Memory B cell (primary cell): ENCODE data around the gene PMM1.
"Not testable (repeated sequence)": the region's sequence is repeated elsewhere in the genome, so short reads cannot be mapped to it uniquely, and the experiment has no call there.

ENCODE experiments used
- ATAC-seq: fragments of 150-1000 bp; cut with Tn5 transposase; 2 replicates; pipeline ENCODE4 v1.10.0; 2021; ENCODE audit warnings: low read depth, mild to moderate bottlenecking, moderate library complexity
- DNase-seq, 2 donors: peaks; one replicate each; pipeline ENCODE4 v3.0.0; 2022; ENCODE audit warnings: low spot score in 2 of 2
- H3K27ac Mint-ChIP-seq: one replicate; pipeline ENCODE4 v1.8.0; 2022; ENCODE audit warnings: mild to moderate bottlenecking, moderate library complexity, mixed read lengths
- H3K27me3 Mint-ChIP-seq: one replicate; pipeline ENCODE4 v1.8.0; 2022; ENCODE audit warnings: mixed read lengths
- H3K36me3 Mint-ChIP-seq: one replicate; pipeline ENCODE4 v1.8.0; 2022; ENCODE audit warnings: mild to moderate bottlenecking, mixed read lengths
- H3K4me1 Mint-ChIP-seq: one replicate; pipeline ENCODE4 v1.8.0; 2022; ENCODE audit warnings: mixed read lengths
- H3K4me3 Mint-ChIP-seq: one replicate; pipeline ENCODE4 v1.8.0; 2022; ENCODE audit warnings: mild to moderate bottlenecking, moderate library complexity, mixed read lengths
- H3K9me3 Mint-ChIP-seq: one replicate; pipeline ENCODE4 v1.8.0; 2022; ENCODE audit warnings: mixed read lengths

The PMM1 gene

GRCh38 chr22:41563051-41563711, 26.5 kb downstream of the PMM1 start:
- Mint-ChIP-seq H3K27me3 (peaks cover 15% of the 10 kb centered on the region), H3K9me3 (no peaks in the 10 kb centered on the region), H3K4me3 (no peak overlapping the region), H3K27ac (no peak overlapping the region), H3K36me3 (no peaks in the 10 kb centered on the region), H3K4me1 (no peaks in the 10 kb centered on the region)
- DNase-seq (no peak), ATAC-seq (no peak)

GRCh38 chr22:41562461-41562860, 27.2 kb downstream of the PMM1 start:
- Mint-ChIP-seq H3K4me3 (no peak overlapping the region), H3K9me3 (no peaks in the 10 kb centered on the region), H3K36me3 (no peaks in the 10 kb centered on the region), H3K27ac (no peak overlapping the region), H3K27me3 (peaks cover 19% of the 10 kb centered on the region), H3K4me1 (no peaks in the 10 kb centered on the region)
- no peak for ATAC-seq
- DNase-seq, result no peak

GRCh38 chr22:41561788-41562187, 27.9 kb downstream of the PMM1 start:
- Mint-ChIP-seq H3K4me1 (no peaks in the 10 kb centered on the region), H3K27me3 (peaks cover 19% of the 10 kb centered on the region), H3K36me3 (no peaks in the 10 kb centered on the region), H3K4me3 (no peak overlapping the region), H3K27ac (no peak overlapping the region), H3K9me3 (no peaks in the 10 kb centered on the region)
- no peak for ATAC-seq
- DNase-seq, result no peak

- H3K27me3 Mint-ChIP-seq, result peaks cover 21% of the 10 kb centered on the region
Observed at GRCh38 chr22:41561335-41561734, 28.3 kb downstream of the PMM1 start.

GRCh38 chr22:41560095-41560471, 29.6 kb downstream of the PMM1 start:
- Mint-ChIP-seq H3K4me3 (no peak overlapping the region), H3K27me3 (peaks cover 23% of the 10 kb centered on the region), H3K9me3 (no peaks in the 10 kb centered on the region), H3K4me1 (no peaks in the 10 kb centered on the region), H3K27ac (no peak overlapping the region), H3K36me3 (no peaks in the 10 kb centered on the region)
- DNase-seq (no peak), ATAC-seq (no peak)

More at GRCh38 chr22:41561335-41561734, 28.3 kb downstream of the PMM1 start:
- H3K4me1 Mint-ChIP-seq, result no peaks in the 10 kb centered on the region
- H3K36me3 Mint-ChIP-seq, result no peaks in the 10 kb centered on the region
- DNase-seq (no peak), ATAC-seq (no peak)
- no peak overlapping the region for H3K4me3 Mint-ChIP-seq
- H3K27ac Mint-ChIP-seq, result no peak overlapping the region
- no peaks in the 10 kb centered on the region for H3K9me3 Mint-ChIP-seq

- H3K27ac Mint-ChIP-seq, DNase-seq, H3K4me3 Mint-ChIP-seq, H3K9me3 Mint-ChIP-seq, H3K36me3 Mint-ChIP-seq, H3K4me1 Mint-ChIP-seq, ATAC-seq: not testable (repeated sequence)
- peaks cover 22% of the 10 kb centered on the region for H3K27me3 Mint-ChIP-seq
Observed at GRCh38 chr22:41558241-41558630, 31.4 kb downstream of the PMM1 start.

GRCh38 chr22:41557401-41558240, 32.0 kb downstream of the PMM1 start:
- no peak for DNase-seq

GRCh38 chr22:41556561-41556960, 33.1 kb downstream of the PMM1 start:
- Mint-ChIP-seq H3K4me1 (no peaks in the 10 kb centered on the region), H3K36me3 (no peaks in the 10 kb centered on the region), H3K4me3 (no peak overlapping the region), H3K9me3 (no peaks in the 10 kb centered on the region), H3K27ac (no peak overlapping the region), H3K27me3 (peaks cover 16% of the 10 kb centered on the region)
- ATAC-seq, result no peak
- DNase-seq, result no peak

More at GRCh38 chr22:41557401-41558240, 32.0 kb downstream of the PMM1 start:
- H3K27ac Mint-ChIP-seq, result no peak overlapping the region
- H3K27me3 Mint-ChIP-seq, result peaks cover 20% of the 10 kb centered on the region
- H3K4me3 Mint-ChIP-seq, result no peak overlapping the region
- no peaks in the 10 kb centered on the region for H3K4me1 Mint-ChIP-seq
- no peaks in the 10 kb centered on the region for H3K9me3 Mint-ChIP-seq
- no peak for ATAC-seq
- H3K36me3 Mint-ChIP-seq, result no peaks in the 10 kb centered on the region

- no peaks in the 10 kb centered on the region for H3K4me1 Mint-ChIP-seq
- H3K4me3 Mint-ChIP-seq, result no peak overlapping the region
- ATAC-seq (no peak), DNase-seq (no peak)
- H3K9me3 Mint-ChIP-seq, result no peaks in the 10 kb centered on the region
- H3K27ac Mint-ChIP-seq, result no peak overlapping the region
- no peaks in the 10 kb centered on the region for H3K36me3 Mint-ChIP-seq
- peaks cover 8% of the 10 kb centered on the region for H3K27me3 Mint-ChIP-seq
Observed at GRCh38 chr22:41555325-41555982, 34.2 kb downstream of the PMM1 start.

- no peaks in the 10 kb centered on the region for H3K4me1 Mint-ChIP-seq
- peak; percentile 34 for ATAC-seq
- H3K9me3 Mint-ChIP-seq, result no peaks in the 10 kb centered on the region
Observed at GRCh38 chr22:41551877-41552582, 37.6 kb downstream of the PMM1 start.

GRCh38 chr22:41550952-41551491, 38.6 kb downstream of the PMM1 start:
- Mint-ChIP-seq H3K9me3 (no peaks in the 10 kb centered on the region), H3K36me3 (no peaks in the 10 kb centered on the region), H3K27ac (no peak overlapping the region), H3K4me1 (no peaks in the 10 kb centered on the region), H3K27me3 (no peaks in the 10 kb centered on the region), H3K4me3 (no peak overlapping the region)
- DNase-seq, result no peak
- ATAC-seq, result no peak

More at GRCh38 chr22:41551877-41552582, 37.6 kb downstream of the PMM1 start:
- H3K36me3 Mint-ChIP-seq, result no peaks in the 10 kb centered on the region
- no peak for DNase-seq
- no peak overlapping the region for H3K4me3 Mint-ChIP-seq
- peaks cover 4% of the 10 kb centered on the region for H3K27me3 Mint-ChIP-seq
- H3K27ac Mint-ChIP-seq, result no peak overlapping the region

- Mint-ChIP-seq H3K36me3 (no peaks in the 10 kb centered on the region), H3K27ac (no peak overlapping the region), H3K27me3 (no peaks in the 10 kb centered on the region), H3K4me3 (no peak overlapping the region), H3K4me1 (peaks cover 10% of the 10 kb centered on the region), H3K9me3 (no peaks in the 10 kb centered on the region)
- ATAC-seq, result no peak
- DNase-seq, result no peak
Observed at GRCh38 chr22:41548830-41549211, 40.8 kb downstream of the PMM1 start.

GRCh38 chr22:41544671-41545476, 44.8 kb downstream of the PMM1 start:
- peaks cover 30% of the 10 kb centered on the region for H3K4me1 Mint-ChIP-seq
- DNase-seq (no peak), ATAC-seq (no peak)
- no peaks in the 10 kb centered on the region for H3K27me3 Mint-ChIP-seq
- no peaks in the 10 kb centered on the region for H3K9me3 Mint-ChIP-seq
- peak overlapping the region; percentile 92 for H3K4me3 Mint-ChIP-seq
- H3K36me3 Mint-ChIP-seq, result no peaks in the 10 kb centered on the region
- H3K27ac Mint-ChIP-seq, result peak overlapping the region; percentile 85
